ENCODE measurements around the gene MTCH1. TPM values are rescaled to one million over a fixed set of nuclear protein-coding genes. Genes with fewer than 3 reads are reported as not detected.
"Not testable (repeated sequence)": the region's sequence is repeated elsewhere in the genome, so short reads cannot be mapped to it uniquely, and the experiment has no call there.

The MTCH1 gene
- total and polyA plus RNA-seq, 7 donors = 141 to 198 (median 163) TPM

DNA sequence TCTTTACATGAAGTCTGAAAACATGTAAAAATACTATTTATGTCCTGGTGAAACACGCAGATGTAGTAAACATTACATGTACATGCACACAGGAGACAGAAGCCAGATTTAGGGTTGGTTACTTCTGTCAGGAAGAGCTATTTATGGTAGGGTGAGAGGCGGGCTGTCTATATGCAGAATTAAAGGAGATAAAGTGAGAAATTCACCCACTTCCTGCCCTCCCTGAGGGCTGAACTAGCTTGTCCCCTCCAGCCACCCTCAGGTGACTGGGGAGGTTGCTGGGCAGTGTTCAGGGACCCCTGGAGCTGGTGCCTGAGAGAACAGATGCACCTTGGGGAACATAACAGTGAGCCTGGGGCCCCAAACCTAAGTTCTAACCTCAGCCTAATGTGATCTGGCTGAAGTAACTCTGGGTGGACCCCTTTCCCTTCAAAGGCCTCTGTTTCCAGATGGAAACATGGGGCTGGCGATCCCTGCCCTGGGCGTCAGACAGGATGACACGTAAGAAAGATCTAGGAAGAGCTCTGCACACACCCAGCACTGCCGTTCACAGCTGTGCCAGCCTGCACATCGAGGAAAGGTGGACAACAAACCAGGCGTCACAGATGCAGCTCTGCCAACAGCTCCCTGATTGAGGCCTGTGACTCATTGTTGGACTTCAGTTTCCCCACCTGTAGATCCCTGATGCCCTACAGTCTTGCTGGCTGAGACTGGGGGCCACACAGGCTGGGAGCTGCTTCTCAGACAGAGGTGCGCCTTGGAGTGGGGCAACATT, 30.1 kb downstream of the MTCH1 start:
- H3K36me3 ChIP-seq = no peaks in the 10 kb centered on the region
- H3K9me3 ChIP-seq = no peaks in the 10 kb centered on the region
- H3K4me1 ChIP-seq = no peaks in the 10 kb centered on the region
- no peak for DNase-seq
- H3K27me3 ChIP-seq = no peaks in the 10 kb centered on the region
- 65 to 68% methylated on average over 9 of the region's 9 CpGs for WGBS, 2 donors
- H3K4me3 ChIP-seq = no peak overlapping the region
- no peak overlapping the region for H3K27ac ChIP-seq
- intact Hi-C loops (cut with DNase I) = no loop called here
- no peak for TF ChIP-seq POLR2A (IDR thresholded peaks at IDR 0.05)
- TF ChIP-seq, protein P1, sequence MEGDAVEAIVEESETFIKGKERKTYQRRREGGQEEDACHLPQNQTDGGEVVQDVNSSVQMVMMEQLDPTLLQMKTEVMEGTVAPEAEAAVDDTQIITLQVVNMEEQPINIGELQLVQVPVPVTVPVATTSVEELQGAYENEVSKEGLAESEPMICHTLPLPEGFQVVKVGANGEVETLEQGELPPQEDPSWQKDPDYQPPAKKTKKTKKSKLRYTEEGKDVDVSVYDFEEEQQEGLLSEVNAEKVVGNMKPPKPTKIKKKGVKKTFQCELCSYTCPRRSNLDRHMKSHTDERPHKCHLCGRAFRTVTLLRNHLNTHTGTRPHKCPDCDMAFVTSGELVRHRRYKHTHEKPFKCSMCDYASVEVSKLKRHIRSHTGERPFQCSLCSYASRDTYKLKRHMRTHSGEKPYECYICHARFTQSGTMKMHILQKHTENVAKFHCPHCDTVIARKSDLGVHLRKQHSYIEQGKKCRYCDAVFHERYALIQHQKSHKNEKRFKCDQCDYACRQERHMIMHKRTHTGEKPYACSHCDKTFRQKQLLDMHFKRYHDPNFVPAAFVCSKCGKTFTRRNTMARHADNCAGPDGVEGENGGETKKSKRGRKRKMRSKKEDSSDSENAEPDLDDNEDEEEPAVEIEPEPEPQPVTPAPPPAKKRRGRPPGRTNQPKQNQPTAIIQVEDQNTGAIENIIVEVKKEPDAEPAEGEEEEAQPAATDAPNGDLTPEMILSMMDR (IDR thresholded peaks at IDR 0.05) = no peak
- no peak for TF ChIP-seq EP300 (IDR thresholded peaks at IDR 0.05)
- TF ChIP-seq POLR2AphosphoS5 (IDR thresholded peaks at IDR 0.05) = no peak

DNA sequence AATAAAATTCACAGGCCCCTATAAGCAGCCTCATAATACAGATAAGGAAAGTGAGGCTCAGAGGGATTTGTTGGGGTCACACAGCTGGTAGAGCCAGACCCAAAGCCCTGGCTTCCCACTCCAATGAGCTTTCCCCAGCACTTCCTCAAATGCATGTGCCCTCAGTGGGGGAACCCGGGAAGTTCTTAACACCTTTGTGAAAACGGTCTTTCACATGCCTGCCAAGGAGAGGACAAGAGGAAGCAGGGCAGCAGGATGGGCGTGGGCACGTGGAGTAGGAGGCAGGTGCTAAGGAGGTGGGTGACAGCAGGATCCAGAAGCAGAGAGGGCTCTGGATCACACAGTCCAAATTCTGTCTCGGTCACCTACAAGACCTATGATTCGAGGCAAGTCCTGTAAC, 30.9 kb downstream of the MTCH1 start:
- Histone ChIP-seq H3K36me3 (no peaks in the 10 kb centered on the region), H3K4me3 (no peak overlapping the region), H3K27ac (no peak overlapping the region), H3K9me3 (no peaks in the 10 kb centered on the region), H3K4me1 (no peaks in the 10 kb centered on the region), H3K27me3 (no peaks in the 10 kb centered on the region)
- TF ChIP-seq EP300 (IDR thresholded peaks at IDR 0.05) = no peak
- no peak for TF ChIP-seq POLR2AphosphoS5 (IDR thresholded peaks at IDR 0.05)
- TF ChIP-seq POLR2A (IDR thresholded peaks at IDR 0.05) = no peak
- TF ChIP-seq, protein P1 (IDR thresholded peaks at IDR 0.05) = no peak
- intact Hi-C loops (cut with DNase I) = no loop called here
- DNase-seq = no peak
- WGBS, 2 donors = 35 to 38% methylated on average over 6 of the region's 6 CpGs

DNA sequence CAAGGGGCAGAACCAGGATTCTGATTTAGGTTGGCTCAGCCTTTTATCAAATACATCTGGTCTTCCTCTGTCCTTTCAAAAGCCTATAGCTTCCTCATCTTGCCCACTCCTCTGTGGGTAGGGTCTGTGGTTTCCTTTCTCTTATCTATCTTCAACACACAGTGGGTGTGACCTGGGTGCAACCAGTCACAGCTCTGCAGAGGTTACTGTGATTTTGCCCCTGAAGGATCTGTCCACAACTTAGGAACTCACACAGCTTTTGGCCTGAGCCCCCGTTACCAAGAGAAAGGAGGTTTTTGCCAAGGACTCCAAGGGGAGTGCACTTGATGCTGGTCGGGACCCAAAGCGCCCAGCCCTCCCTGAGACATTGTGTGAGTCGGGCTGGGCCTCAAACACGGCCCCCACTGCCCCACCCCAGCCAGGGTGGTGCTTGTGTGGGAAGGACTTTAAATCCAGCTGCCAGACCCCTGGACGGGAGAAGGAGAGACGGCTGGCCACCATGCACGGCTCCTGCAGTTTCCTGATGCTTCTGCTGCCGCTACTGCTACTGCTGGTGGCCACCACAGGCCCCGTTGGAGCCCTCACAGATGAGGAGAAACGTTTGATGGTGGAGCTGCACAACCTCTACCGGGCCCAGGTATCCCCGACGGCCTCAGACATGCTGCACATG, 31.6 kb downstream of the MTCH1 start, which contains the start of gene PI16:
Gene PI16, plus strand, starts transcription at position 477 of the 670 bp plus-strand sequence. Its CDS starts 23 bp downstream, at position 500.
- H3K9me3 ChIP-seq = no peaks in the 10 kb centered on the region
- H3K4me3 ChIP-seq = peak within 1 kb of the TSS in 1 of 4 donors; percentile 1
- H3K27me3 ChIP-seq = no peaks in the 10 kb centered on the region
- H3K36me3 ChIP-seq = no peaks in the 10 kb centered on the region
- no peaks in the 10 kb centered on the region for H3K4me1 ChIP-seq
- TF ChIP-seq, protein P1 (IDR thresholded peaks at IDR 0.05) = no peak
- TF ChIP-seq POLR2A (IDR thresholded peaks at IDR 0.05) (no peak), EP300 (IDR thresholded peaks at IDR 0.05) (no peak), POLR2AphosphoS5 (IDR thresholded peaks at IDR 0.05) (no peak)
- no peak for DNase-seq
- intact Hi-C loops (cut with DNase I) = no loop called here
- H3K27ac ChIP-seq = no peak within 1 kb of the TSS
- 59 to 86% methylated on average over 14 of the region's 14 CpGs for WGBS, 2 donors

DNA sequence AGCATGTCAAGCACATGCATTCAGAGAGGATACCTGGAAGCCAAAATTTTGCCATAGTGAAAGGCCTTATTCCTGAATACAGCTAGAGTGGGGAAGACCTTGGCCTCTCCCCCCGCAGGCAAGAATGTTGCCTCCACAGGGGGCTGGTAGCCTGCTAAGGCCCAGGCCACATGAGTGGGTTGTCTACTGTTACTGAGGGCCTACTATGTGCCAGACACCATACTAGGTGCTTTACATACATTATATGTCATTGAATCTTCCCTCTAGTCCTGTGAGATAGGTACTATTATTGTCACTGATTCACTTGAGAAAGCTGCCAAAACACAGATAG, 32.1 kb downstream of the MTCH1 start:
- H3K4me3 ChIP-seq = no peak overlapping the region
- H3K9me3 ChIP-seq = no peaks in the 10 kb centered on the region
- no peak overlapping the region for H3K27ac ChIP-seq
- no peak for DNase-seq
- TF ChIP-seq EP300 (IDR thresholded peaks at IDR 0.05) = no peak
- no peaks in the 10 kb centered on the region for H3K36me3 ChIP-seq
- H3K27me3 ChIP-seq = no peaks in the 10 kb centered on the region
- intact Hi-C loops (cut with DNase I) = no loop called here
- 88 to 90% methylated on average over 1 of the region's 1 CpG for WGBS, 2 donors
- H3K4me1 ChIP-seq = no peaks in the 10 kb centered on the region

DNA sequence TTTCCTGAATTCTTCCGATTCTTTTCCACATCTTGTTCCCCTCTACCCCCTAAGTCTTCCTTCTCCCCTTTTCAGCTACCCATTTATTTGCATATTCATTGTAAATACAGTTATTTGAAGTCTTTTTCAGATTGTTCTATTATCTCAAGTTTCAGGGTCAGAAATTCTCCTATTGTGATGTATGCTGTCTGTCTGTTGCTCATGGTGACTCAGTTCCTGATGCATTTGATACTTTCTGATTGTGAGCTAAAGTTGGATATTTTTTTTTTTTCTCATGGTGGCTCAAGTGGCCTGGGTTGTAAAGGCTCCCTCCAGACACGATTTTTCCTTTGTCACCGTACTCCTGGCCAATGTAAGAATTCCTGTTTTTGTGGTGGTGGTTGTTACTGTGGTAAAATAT, 36.4 kb downstream of the MTCH1 start:
- Histone ChIP-seq H3K4me3 (no peak overlapping the region), H3K4me1 (no peaks in the 10 kb centered on the region), H3K9me3 (no peaks in the 10 kb centered on the region), H3K27ac (no peak overlapping the region), H3K27me3 (no peaks in the 10 kb centered on the region), H3K36me3 (no peaks in the 10 kb centered on the region)
- WGBS, 2 donors = 88 to 89% methylated on average over 3 of the region's 3 CpGs
- intact Hi-C loops (cut with DNase I) = no loop called here
- no peak for DNase-seq
- TF ChIP-seq EP300 (IDR thresholded peaks at IDR 0.05) (no peak), POLR2AphosphoS5 (IDR thresholded peaks at IDR 0.05) (no peak), POLR2A (IDR thresholded peaks at IDR 0.05) (no peak)
- TF ChIP-seq, protein P1 (IDR thresholded peaks at IDR 0.05) = no peak

DNA sequence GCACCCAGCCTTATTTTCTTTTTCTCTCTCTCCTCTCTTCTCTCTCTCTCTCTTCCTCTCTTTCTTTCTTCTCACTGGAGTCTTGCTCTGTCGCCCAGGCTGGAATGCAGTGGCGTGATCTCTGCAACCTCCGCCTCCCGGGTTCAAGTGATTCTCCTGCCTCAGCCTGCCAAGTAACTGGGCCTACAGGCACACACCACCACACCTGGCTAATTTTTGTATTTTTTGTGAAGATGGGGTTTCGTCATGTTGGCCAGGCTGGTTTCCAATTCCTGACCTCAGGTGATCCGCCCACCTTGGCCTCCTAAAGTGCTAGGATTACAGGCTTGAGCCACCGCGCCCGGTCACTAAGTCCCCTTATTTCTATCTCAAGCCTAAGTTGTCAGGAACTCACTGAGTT, 36.9 kb downstream of the MTCH1 start:
- H3K27me3 ChIP-seq; H3K27ac ChIP-seq; H3K4me3 ChIP-seq; intact Hi-C loops (cut with DNase I); DNase-seq; H3K4me1 ChIP-seq; H3K9me3 ChIP-seq; H3K36me3 ChIP-seq: not testable (repeated sequence)
- 93 to 96% methylated on average over 9 of the region's 9 CpGs for WGBS, 2 donors

Measured in sigmoid colon (tissue), 7 donors.